ENCODE data around the gene SPON2.

The SPON2 gene

DNA sequence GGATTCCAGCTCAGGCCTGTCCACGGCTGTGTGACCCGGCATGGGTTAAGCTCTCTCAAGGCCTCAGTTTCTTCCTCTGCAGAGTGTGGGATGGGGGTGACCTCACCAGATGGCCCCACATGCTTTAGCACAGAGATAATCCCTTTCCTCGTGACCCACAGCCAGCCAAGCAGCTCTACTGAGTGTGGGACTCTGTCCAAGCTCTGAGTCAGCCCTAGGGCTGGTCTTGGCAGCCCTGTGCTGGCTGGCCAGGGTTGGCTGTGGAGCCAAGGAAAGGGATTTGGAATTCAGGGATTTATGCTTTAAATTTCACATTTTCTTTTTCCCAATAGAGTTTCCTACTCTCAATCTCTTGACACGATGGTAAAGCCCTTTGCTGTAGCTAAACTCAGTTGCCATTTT is 19.7 kb upstream of the SPON2 start:
- H3K27ac Mint-ChIP-seq: no peak overlapping the region
- H3K4me1 Mint-ChIP-seq: peaks cover 10% of the 10 kb centered on the region
- H3K27me3 Mint-ChIP-seq: no peaks in the 10 kb centered on the region
- DNase-seq (no peak), ATAC-seq (no peak)
- no peak overlapping the region for H3K4me3 Mint-ChIP-seq
- no peaks in the 10 kb centered on the region for H3K9me3 Mint-ChIP-seq

DNA sequence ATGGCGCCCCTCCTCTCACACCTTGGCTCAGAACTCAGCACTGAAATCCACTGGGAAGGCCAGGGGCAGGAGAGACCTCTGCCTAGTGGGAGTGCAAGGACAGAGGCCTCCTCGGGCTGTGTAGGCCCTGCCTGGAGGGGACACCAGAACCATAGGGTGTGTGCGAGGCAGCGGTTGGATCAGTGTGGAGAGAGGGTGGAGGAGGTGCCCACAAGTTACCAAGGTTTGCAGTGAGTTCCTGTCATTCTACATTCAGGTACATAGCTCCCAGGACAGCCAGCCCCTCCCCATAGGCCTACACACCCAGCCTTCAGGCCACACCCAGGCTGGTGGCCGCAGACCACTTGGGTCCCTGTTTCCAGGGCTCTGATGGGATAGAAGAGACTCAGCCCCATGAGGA is 19.2 kb upstream of the SPON2 start:
- Mint-ChIP-seq H3K4me3 (no peak overlapping the region), H3K27ac (no peak overlapping the region)

DNA sequence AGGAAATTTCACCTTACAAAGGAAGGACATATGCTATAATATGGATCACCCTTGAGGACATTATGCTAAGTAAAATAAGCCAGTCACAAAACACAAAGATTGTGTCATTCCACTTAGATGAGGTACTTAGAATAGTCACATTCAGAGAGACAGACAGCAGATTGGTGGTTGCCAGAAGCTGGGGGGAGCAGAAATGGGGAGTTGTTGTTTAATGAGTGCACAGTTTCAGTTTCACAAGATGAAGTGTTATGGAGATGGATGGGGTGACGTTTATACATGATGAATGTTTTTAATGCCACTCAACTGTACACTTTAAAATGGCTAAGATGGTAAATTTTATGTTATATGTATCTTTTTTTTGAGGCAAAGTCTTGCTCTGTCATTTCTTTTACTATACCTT is 14.8 kb upstream of the SPON2 start:
- no peak overlapping the region for H3K27ac Mint-ChIP-seq
- H3K4me1 Mint-ChIP-seq: peaks cover 32% of the 10 kb centered on the region
- peak in 1 of 2 donors; percentile 52 for DNase-seq
- no peaks in the 10 kb centered on the region for H3K27me3 Mint-ChIP-seq
- H3K9me3 Mint-ChIP-seq: peaks cover 0 to 5% of the 10 kb centered on the region in 2 donors
- no peak overlapping the region for H3K4me3 Mint-ChIP-seq
- peak; percentile 99 for ATAC-seq

More for the DNA sequence above, 19.2 kb upstream of the SPON2 start:
- Mint-ChIP-seq H3K4me1 (peaks cover 15% of the 10 kb centered on the region), H3K9me3 (no peaks in the 10 kb centered on the region), H3K27me3 (no peaks in the 10 kb centered on the region)
- DNase-seq (no peak), ATAC-seq (no peak)

DNA sequence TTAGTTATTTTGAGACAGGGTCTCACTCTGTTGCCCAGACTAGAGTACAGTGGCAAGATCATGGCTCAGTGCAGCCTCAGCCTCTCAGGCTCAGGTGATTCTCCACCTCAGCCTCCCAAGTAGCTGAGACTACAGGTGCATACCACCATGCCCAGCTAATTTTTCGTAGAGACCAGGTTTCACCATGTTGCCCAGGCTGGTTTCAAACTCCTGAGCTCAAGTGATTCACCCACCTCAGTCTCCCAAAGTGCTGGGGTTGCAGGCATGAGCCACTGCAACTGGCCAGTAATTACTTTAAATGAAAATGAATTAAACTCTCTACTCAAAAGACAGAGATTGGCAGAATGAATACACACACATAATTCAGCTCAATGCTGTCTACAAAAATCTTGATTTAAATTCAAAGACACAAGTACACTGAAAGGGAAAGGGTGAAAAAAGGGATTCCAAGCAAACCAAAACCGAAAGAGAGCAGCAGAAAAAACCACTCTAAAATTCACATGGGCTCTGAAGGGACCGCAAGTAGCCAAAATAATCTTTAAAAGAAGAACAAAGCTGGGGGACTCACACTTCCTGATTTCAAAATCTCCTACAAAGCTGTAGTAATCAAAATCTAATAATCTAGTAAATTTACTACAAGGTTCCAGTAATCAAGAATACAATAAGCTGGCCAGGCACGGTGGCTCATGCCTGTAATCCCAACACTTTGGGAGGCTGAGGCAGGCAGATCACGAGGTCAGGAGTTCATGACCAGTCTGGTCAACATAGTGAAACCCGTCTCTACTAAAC is 11.8 kb upstream of the SPON2 start:
- Mint-ChIP-seq H3K27ac (no peak overlapping the region), H3K9me3 (peaks cover 22 to 27% of the 10 kb centered on the region in 2 donors), H3K4me3 (peak overlapping the region; percentile 1 to 41), H3K4me1 (peaks cover 26% of the 10 kb centered on the region), H3K27me3 (no peaks in the 10 kb centered on the region)
- DNase-seq (no peak), ATAC-seq (no peak)

DNA sequence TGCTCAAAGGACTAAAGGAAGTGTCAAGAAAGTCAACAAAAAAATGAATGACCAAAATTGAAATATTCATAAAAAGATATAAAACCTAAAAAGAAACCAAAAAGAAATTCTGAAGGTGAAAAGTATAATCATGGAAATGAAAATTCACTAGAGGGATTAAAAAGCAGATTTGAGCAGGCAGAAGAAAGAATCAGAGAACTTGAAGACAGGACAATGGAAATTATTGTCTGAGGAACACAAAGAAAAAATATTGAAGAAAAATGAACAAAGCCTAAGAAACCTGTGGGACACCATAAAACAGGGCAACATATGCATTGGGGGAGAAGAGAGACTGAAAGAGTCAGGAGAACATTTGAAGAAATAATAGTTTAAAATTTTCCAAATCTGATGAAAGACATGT is 9.9 kb upstream of the SPON2 start:
- ATAC-seq (no peak), DNase-seq (no peak)
- peaks cover 29% of the 10 kb centered on the region for H3K4me1 Mint-ChIP-seq
- H3K27me3 Mint-ChIP-seq: no peaks in the 10 kb centered on the region
- peaks cover 22 to 27% of the 10 kb centered on the region in 2 donors for H3K9me3 Mint-ChIP-seq
- no peak overlapping the region for H3K4me3 Mint-ChIP-seq
- H3K27ac Mint-ChIP-seq: no peak overlapping the region

DNA sequence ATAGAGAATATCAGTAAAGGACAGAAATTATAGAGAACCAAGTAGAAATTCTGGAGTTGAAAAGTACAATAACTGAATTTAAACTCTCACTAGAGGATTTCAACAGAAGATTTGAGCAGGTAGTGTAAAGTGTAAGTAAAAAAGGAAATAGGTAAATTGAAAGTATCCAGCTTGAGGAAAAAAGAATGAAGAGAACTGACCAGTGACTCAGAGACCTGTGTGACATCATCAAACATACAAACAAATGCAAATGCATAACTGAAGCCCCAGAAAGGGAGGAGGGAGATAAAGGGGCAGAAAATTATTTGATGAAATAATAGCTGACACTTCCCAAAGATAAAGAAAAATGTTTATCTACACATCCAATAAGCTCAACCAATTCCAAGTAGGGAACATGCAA is 8.3 kb upstream of the SPON2 start:
- Mint-ChIP-seq H3K4me3 (no peak overlapping the region), H3K9me3 (peaks cover 22 to 27% of the 10 kb centered on the region in 2 donors), H3K27ac (no peak overlapping the region), H3K4me1 (peaks cover 18% of the 10 kb centered on the region), H3K27me3 (no peaks in the 10 kb centered on the region)
- DNase-seq: no peak
- ATAC-seq: no peak

DNA sequence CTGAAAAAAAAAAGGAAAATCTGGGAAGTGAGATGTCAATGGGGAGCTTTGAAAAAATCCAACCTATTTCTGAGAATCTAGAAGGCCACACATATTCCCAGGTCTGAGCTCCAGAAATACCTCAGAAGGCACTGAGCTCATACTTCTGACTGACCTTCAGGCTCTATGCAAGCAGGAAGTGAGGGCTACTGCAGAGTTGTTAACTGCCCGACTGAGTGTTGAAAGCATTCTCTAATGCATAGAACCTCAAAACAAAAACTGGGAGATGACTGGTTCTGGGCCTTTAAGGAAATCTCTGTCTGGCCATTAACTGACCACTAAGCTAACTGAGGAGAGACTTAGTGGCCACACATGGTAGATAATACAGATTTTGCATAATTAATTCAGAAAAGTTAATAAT is 7.6 kb upstream of the SPON2 start:
- ATAC-seq: no peak
- no peaks in the 10 kb centered on the region for H3K27me3 Mint-ChIP-seq
- peaks cover 18% of the 10 kb centered on the region for H3K4me1 Mint-ChIP-seq

DNA sequence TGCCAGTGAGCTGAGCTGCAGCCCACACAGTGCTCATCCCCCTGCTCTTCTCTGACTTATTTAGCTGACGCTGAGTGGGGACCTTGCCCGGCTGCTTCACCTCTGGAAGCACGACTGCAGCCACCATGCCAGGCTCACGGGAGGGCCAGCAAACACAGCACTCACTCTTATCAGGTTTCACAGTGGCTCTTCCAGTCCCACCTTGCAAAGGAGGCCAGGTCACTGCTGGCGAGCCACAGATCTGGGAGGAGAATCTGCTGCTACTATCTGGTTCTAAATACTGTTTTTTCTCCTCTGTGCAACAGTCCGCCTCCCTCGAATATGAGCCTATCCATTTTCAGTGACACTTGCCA is 6.7 kb upstream of the SPON2 start:
- H3K4me1 Mint-ChIP-seq: peaks cover 13% of the 10 kb centered on the region
- ATAC-seq (no peak), DNase-seq (no peak)
- peaks cover under 1% of the 10 kb centered on the region for H3K27me3 Mint-ChIP-seq
- no peak overlapping the region for H3K27ac Mint-ChIP-seq
- H3K9me3 Mint-ChIP-seq: peaks cover 22 to 27% of the 10 kb centered on the region in 2 donors
- no peak overlapping the region for H3K4me3 Mint-ChIP-seq

More for the DNA sequence above, 7.6 kb upstream of the SPON2 start:
- no peak for DNase-seq
- Mint-ChIP-seq H3K4me3 (no peak overlapping the region), H3K9me3 (peaks cover 22 to 27% of the 10 kb centered on the region in 2 donors), H3K27ac (no peak overlapping the region)

DNA sequence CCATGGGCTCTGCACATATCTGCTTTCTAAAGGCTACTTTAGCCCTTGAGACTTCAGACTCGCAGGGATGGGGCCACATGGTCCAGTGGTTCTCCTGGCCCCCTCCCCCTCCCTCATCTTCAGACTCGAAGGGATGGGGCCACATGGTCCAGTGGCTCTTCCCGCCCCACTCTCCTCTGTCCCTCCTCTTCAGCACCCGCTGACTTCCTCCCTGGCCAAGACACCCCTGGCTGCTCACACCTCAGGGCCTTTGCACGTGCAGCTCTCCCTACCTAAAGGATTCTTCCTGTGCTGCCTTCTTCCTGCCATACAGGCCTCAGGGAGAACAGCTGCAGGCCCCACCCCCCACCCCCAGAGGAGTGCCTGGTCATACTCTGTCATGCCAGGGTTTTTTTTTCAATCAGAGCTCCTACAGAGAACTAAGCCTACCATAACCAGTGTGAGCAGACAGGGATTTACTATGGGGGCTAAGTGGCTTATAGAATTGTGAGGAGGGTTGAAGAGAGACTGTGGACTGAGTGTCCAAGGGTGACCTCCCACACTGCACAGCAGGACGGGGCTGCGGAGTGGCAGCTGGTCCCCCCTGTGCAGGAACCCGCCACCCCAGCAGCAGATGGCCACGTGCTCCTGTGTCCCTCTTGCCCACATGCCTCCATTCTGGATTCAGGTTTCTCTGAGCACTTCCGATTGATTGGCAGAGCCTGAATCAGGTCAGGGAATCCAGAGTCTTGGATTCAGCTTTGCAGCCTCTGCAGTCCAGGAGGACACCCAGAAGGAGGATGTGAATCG is 6.1 kb upstream of the SPON2 start:
- DNase-seq: no peak
- H3K4me3 Mint-ChIP-seq: no peak overlapping the region
- peaks cover 6% of the 10 kb centered on the region for H3K27me3 Mint-ChIP-seq
- no peak for ATAC-seq
- peaks cover 7% of the 10 kb centered on the region for H3K4me1 Mint-ChIP-seq
- peaks cover 22 to 27% of the 10 kb centered on the region in 2 donors for H3K9me3 Mint-ChIP-seq
- H3K27ac Mint-ChIP-seq: no peak overlapping the region

DNA sequence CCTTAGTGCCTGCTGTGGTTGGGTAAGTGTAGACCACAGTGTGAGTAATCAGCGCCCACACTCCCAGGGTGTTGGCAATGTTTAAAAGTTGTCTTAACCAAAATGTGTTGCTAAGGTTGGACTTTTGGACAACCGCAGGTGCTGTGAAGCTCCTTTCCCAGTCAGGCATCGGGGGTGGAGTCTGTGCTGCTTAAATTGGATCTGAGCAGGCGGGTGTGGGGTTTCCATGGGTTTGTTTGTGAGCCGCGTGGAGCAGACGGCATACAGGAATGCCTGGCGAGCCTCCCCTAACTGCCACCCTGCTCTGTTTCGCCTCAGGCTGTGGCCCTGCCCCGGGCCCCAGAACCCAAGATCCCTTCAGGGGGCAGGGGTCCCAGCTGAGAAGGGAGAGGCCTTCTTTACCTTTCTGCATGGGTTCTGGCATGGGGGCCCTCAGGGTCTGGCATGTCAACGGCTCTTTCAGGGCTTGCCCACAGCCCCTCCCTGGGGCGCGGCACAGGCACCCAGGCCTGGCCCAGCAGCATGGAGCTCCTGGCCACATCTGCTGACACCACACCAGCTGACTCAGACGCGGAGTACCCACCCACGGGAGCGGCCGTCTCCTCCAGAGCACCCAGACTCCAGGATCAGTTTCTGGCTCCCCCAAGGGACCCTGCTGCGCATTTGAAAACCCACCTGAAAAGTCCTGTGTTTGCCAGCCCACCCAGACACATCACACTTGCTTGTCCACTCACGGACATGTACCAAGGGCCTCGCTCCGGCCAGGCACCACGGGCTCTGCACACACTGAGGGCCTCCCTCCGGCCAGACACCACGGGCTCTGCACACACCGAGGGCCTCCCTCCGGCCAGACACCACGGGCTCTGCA is 5.1 kb upstream of the SPON2 start:
- H3K4me1 Mint-ChIP-seq: peaks cover 11% of the 10 kb centered on the region

DNA sequence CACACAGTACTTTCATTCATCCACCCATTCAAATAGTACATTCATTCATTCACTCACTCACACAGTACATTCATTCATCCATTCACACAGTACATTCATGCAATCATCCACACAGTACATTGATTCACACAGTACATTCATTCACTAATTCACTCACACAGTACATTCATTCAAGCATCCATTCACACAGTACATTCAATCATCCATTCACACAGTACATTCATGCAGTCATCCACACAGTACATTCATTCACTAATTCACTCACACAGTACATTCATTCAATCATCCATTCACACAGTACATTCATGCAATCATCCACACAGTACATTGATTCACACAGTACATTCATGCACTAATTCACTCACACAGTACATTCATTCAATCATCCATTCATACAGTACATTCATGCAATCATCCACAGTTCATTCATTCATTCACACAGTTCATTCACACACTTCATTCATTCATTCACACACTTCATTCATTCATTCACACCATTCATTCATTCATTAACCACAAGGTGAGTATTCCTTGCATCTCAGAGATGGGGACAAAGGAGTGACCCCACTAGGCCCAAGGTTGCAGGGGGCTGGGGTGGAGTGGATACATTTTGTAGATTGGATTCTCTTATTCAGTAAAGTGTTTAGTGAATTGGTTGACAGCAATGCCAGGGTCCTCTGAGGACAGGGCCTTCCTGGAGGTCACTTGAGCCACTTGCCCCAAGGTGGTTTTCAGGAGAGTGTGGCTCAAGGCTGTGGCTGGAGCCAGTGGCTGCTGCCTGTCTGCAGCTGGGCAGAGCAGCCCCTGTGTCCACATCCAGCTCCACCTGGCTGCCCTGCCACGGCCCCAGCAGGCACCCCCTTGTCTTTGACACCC is 4.3 kb upstream of the SPON2 start:
- no peak overlapping the region for H3K4me3 Mint-ChIP-seq

More for the DNA sequence above, 5.1 kb upstream of the SPON2 start:
- Mint-ChIP-seq H3K27me3 (peaks cover 16% of the 10 kb centered on the region), H3K27ac (no peak overlapping the region), H3K4me3 (no peak overlapping the region), H3K9me3 (peaks cover 22 to 25% of the 10 kb centered on the region in 2 donors)
- ATAC-seq: peak; percentile 37
- DNase-seq: no peak

DNA sequence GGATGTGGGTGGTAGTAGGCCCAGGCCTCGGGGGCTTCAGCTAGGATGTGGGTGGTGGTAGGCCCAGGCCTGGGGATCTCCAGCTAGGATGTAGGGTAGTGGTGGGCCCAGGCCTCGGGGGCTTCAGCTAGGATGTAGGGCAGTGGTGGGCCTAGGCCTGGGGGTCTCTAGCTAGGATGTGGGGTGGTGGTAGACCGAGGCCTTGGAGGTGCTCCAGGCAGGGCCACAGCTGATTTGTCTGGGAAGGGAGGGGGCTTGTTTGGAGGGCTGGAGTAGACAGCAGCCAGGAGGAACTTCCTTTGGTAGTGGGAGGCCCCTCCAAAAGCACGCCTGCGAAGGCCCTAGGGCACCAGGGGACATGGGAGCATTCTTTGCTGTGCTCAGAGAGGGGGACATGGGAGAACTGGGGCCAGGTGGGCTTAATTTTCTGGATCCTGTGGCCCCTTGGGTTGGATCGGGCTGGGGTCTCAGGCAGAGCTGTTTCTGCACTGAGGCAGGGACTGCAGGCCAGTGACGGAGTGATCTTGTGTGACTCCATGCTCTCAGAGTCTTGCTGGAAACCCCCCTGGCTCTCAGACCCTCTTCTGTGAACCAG is 3.3 kb upstream of the SPON2 start:
- ATAC-seq (no peak), DNase-seq (no peak)
- Mint-ChIP-seq H3K27me3 (peaks cover 33% of the 10 kb centered on the region), H3K4me1 (peaks cover 20% of the 10 kb centered on the region), H3K27ac (no peak overlapping the region), H3K4me3 (no peak overlapping the region), H3K9me3 (peaks cover 10 to 11% of the 10 kb centered on the region in 2 donors)

More for the DNA sequence above, 4.3 kb upstream of the SPON2 start:
- ATAC-seq (no peak), DNase-seq (no peak)
- H3K27me3 Mint-ChIP-seq: peaks cover 24% of the 10 kb centered on the region
- peaks cover 14% of the 10 kb centered on the region for H3K4me1 Mint-ChIP-seq
- peaks cover 17 to 20% of the 10 kb centered on the region in 2 donors for H3K9me3 Mint-ChIP-seq
- H3K27ac Mint-ChIP-seq: no peak overlapping the region

DNA sequence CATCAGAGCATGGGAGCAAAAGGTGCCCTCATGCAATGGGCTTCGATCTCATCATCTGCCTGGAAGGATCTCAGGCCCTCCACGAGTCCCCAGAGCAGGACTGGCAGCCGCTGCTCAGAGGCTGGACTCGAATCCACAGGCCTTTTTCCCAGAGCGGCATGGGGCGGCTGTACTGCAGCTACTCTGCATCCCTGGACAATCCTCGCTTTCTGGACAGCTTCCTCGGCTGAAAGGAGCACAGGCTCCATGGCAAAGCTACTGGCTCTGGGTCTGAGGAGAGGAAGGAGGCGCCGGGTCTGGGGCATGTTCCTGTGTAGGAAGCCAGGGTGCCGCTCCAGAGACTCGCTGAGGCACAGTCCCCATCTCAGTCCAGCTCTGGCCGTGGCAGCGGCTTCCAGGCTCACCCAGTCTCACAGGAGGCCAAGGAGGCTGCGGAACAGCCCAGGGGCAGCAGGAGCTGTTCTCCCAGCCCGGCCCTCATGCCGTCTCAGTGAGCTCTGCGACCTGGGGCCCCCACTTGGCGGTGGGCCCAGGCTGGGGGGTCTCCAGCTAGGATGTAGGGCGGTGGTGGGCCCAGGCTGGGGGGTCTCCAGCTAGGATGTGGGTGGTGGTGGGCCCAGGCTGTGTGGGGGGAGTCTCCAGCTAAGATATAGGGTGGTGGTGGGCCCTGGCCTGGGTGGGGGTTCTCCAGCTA is 2.7 kb upstream of the SPON2 start:
- DNase-seq: no peak
- peak; percentile 29 for ATAC-seq
- H3K4me3 Mint-ChIP-seq: no peak overlapping the region
- H3K27ac Mint-ChIP-seq: peak overlapping the region in 1 of 2 donors; percentile 22
- H3K4me1 Mint-ChIP-seq: peaks cover 20% of the 10 kb centered on the region
- H3K27me3 Mint-ChIP-seq: peaks cover 40% of the 10 kb centered on the region
- H3K9me3 Mint-ChIP-seq: peaks cover 3 to 4% of the 10 kb centered on the region in 2 donors
